HG02798 (cell line): ENCODE measurements around the gene VTI1A.
"Not testable (repeated sequence)": the region's sequence is repeated elsewhere in the genome, so short reads cannot be mapped to it uniquely, and the experiment has no call there.

Experiments used
- ATAC-seq: cut with Tn5 transposase; IDR thresholded peaks from one replicate; pipeline ENCODE4 v1.9.1; 2021; ENCODE audit warnings: mild to moderate bottlenecking; ENCODE audit not compliant: unreplicated experiment, poor library complexity

Gene VTI1A

DNA sequence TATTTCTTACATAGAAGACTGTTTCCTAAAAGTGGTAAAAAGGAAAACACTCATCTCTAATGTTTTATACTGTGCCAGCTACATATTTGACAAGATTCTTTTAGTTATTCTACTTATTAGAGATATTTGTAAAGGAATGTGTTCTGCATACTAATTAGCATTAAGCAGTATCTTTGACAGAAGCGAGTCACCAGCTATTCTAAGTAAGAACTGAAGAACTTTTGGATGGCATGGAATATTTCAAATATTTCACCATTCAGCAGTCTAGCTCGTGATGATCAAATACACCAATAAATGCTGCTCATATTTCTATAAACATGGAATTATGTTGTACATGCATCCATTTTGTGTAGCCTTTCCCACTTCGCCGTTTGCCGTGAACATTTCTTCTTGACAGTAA lies 261.4 kb downstream of the VTI1A start:
- ATAC-seq: no peak

GRCh38 chr10:112710528-112710927 lies 263.5 kb downstream of the VTI1A start:
- no peak for ATAC-seq

DNA sequence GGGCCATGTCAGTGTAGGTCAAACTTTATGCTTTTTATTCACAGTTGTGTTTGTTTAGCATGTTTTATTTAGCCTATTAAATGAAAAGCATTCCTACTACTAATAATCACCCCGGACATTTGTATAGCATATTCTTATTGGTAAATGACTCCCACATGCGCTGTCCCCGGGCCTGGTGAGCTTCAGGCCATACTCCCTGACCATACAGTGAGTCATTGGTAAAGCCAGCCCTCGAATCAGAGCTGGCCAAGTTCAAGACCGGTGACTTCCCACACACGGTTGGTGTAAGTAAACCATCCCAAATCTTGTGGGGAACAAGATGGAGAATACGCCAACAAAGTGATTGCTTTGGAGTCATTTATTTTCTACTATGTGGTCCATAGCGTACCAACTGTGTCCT lies 264.4 kb downstream of the VTI1A start:
- no peak for ATAC-seq

GRCh38 chr10:112712536-112712935 lies 265.5 kb downstream of the VTI1A start:
- ATAC-seq: no peak

GRCh38 chr10:112713411-112713810 lies 266.4 kb downstream of the VTI1A start:
- ATAC-seq: no peak

GRCh38 chr10:112715581-112715980 lies 268.6 kb downstream of the VTI1A start:
- ATAC-seq: no peak

- no peak for ATAC-seq
These were observed 269.1 kb downstream of the VTI1A start for GRCh38 chr10:112716076-112716475.

DNA sequence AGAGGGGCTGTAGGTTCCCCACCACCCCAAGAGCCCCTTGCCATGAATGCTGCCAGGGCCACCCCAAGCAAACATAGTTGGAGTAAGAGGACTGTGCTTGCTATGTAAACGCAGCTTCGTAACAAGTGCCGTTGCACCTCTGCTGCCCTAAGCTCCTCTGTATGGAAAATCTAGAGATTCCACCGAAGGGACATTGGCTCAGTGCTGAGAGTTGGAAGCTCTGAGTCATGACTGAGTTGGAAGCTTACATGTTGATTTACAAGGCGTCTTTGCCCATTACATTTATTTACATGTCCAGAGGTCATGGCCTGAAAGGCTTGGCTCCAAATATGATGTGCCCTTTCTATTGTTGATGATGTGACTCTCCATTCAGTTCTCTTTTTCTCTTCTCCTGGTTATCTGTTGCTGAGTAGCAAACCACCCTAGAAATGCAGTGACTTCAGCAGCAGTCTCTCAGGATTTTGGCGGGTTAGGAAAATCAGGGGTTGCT lies 270.0 kb downstream of the VTI1A start:
- no peak for ATAC-seq

- ATAC-seq: no peak
These were observed 273.2 kb downstream of the VTI1A start for GRCh38 chr10:112720178-112720577.

GRCh38 chr10:112721080-112721698 lies 274.2 kb downstream of the VTI1A start:
- ATAC-seq: peak; percentile 51

DNA sequence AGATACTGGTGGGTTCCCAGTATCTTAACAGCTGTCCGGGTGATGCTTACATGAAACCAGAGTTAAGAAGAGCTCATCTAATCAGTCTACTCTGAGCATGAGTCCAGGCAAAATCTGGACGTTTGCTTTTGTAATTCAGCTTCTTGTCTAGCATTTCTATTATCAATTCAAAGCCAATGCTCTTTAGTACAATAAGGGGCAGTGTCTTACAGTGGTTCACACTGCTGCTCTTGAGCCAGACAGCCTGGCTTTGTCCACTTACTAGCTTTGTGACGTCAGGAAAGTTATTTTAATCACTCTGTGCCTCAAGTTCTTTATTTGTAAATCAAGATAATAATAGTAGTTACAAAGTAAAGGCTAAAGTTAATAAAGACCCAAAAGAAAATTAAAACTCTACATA lies 275.7 kb downstream of the VTI1A start:
- ATAC-seq: no peak

- ATAC-seq: no peak
These were observed 276.9 kb downstream of the VTI1A start for GRCh38 chr10:112723876-112724275.

DNA sequence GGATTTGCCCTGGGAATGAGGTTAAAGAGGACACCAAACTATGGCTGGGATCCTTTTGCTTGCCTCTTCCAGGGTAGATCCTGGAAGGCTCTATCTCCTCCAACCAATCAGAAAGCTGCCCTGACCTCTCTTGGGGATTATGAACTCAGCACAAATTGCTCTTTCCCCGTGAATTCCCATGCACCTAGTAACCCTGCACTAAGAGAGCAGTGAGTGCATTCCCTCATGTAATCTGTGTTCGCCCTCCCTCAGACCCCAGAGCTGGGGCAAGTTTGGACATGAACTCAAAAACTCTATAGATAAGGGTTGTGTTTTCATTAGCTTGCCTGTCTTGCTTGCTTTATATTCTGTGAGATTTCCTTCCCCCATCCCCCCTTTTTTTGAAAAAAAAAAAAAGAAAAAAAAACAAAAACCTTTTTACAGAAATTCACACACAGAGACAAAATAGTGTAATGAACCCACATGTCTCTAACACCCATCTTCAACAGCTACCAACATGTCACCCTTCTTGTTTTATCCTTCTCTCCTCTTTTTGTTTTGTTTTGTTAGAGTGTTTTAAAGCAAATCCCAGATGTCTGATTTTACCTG lies 277.5 kb downstream of the VTI1A start:
- ATAC-seq: no peak

GRCh38 chr10:112728118-112728883 lies 281.3 kb downstream of the VTI1A start:
- ATAC-seq: no peak

- ATAC-seq: no peak
These were observed 282.0 kb downstream of the VTI1A start for GRCh38 chr10:112728997-112729396.

DNA sequence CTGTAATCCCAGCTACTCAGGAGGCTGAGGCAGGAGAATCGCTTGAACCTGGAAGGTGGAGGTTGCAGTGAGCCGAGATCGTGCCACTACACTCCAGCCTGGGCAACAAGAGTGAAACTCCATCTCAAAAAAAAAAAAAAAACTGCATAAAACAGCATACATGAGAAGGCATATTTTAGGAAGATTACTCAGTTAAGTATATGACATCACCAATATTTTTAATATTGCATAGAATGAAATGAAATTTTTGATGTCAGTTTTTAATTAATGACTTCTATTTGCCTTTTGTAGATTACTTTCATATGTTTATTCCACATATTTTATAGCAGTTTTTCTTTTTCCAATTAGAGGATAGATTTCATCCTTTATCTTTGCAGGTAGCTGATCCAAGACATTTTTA lies 284.4 kb downstream of the VTI1A start:
- not testable (repeated sequence) for ATAC-seq

GRCh38 chr10:112732277-112732921 lies 285.4 kb downstream of the VTI1A start:
- no peak for ATAC-seq

GRCh38 chr10:112735041-112735695 lies 288.2 kb downstream of the VTI1A start:
- no peak for ATAC-seq

DNA sequence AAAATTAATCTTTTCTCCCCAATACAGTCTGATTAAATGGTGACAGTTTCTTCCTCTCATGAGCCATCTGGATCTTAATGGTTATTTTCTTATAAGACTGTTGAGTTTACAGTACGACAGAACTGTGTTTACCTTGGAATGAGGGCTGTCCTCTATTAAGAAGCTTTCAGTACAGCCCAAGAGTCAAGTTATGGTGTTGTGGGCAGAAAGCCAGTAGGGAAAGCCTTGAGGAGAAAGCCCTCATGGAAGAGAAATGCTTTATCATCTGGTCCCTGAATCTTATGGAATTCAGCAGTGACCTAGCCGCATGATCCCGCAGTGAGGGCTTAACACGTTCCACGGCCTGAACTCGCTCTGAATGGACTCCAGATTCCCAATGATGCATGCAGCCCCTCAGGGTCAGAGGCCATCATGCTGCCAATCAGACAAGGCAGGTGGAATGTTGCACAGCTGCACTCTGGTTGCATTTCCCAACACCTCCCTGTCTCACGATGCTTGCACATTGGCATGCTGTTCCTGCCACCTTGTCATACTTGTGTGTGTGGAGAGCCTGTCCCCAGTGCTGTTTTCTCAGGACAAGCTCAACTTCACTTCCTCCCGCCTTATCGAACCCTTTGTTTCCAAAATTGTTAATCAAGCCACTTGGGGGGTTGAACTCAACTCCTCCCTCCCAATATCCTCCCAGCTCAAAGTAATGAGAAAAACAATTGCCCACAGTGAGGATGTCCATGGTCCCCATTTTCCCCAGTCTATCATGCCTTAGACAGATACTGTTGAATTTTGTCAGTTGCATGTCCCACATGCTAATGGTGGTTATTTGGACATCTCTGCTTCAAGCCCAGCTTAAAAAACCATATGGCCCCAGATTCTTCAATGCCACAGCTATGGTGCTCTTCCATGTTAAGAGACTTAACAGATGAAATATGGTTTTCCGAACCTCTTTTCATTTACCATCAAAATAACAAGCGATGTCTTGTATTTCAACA lies 291.9 kb downstream of the VTI1A start:
- ATAC-seq: no peak
